B cell (primary cell): Measurements from ENCODE around the gene TPCN2. TPM values are rescaled to one million over a fixed set of nuclear protein-coding genes. Genes with fewer than 3 reads are reported as not detected.

Experiments
- ATAC-seq: fragments of 200-7000 bp; cut with Tn5 transposase; one replicate; pipeline ENCODE4 v1.10.0; 2021; ENCODE audit warnings: low read depth, mild to moderate bottlenecking, moderate number of reproducible peaks, moderate library complexity
- CTCF ChIA-PET: fragments of 350-600 bp; sonication (Branson Sonifier 250); formaldehyde crosslinking; loops from one replicate; lab custom pipeline; 2021; ENCODE audit warnings: antibody characterized with exemption, inconsistent platforms; lab: Charles Lee
- POLR2A ChIA-PET: fragments of 350-600 bp; sonication (Branson Sonifier 250); formaldehyde crosslinking; loops from one replicate; lab custom pipeline; 2021; ENCODE audit warnings: antibody characterized with exemption; lab: Charles Lee
- DNase-seq: peaks from one replicate; pipeline ENCODE4 v3.0.0; 2013
- H2AFZ ChIP-seq: 2 replicates; pipeline ENCODE4 v1.6.1; 2012; ENCODE audit warnings: mild to moderate bottlenecking, low read depth, low read length; ENCODE audit not compliant: insufficient read depth, poor library complexity, severe bottlenecking
- H3K27ac ChIP-seq, 2 donors: 1 replicate in 1 of 2; 2 replicates in 1 of 2; pipeline ENCODE4 v1.5.1; 2012 to 2013; ENCODE audit warnings: low read length in 2 of 2, mild to moderate bottlenecking in 2 of 2, moderate library complexity in 1 of 2
- H3K27me3 ChIP-seq, 4 experiments: fragments of 200-600 bp in 1 of 4; sonication (generic) in 1 of 4; replicated peaks in 1 of 4; 1 replicate in 2 of 4; 2 replicates in 2 of 4; pipeline versions ENCODE4 v1.6.1 to v1.7.0; 2013 to 2016; ENCODE audit warnings: low read length in 3 of 4, mild to moderate bottlenecking in 2 of 4, mixed read lengths in 1 of 4, moderate library complexity in 1 of 4; ENCODE audit not compliant: insufficient read depth in 4 of 4, control insufficient read depth in 3 of 4; ENCODE audit errors: control extremely low read depth in 1 of 4
- H3K36me3 ChIP-seq, 2 experiments: replicated peaks in 1 of 2; 1 replicate in 1 of 2; 2 replicates in 1 of 2; pipeline versions ENCODE4 v1.6.1 to v1.7.1; 2013; ENCODE audit warnings: low read length in 1 of 2; ENCODE audit not compliant: insufficient read depth in 2 of 2, control insufficient read depth in 1 of 2; ENCODE audit errors: control extremely low read depth in 1 of 2, extremely low read depth in 1 of 2
- H3K4me1 ChIP-seq, 2 donors: fragments of 200-600 bp in 1 of 2; sonication (generic) in 1 of 2; 1 replicate in 1 of 2; 2 replicates in 1 of 2; pipeline versions ENCODE4 v1.5.1 to v1.6.1; 2013 to 2017; ENCODE audit warnings: low read length in 2 of 2; ENCODE audit not compliant: control insufficient read depth in 2 of 2, insufficient read depth in 2 of 2
- H3K4me2 ChIP-seq: replicated peaks from 2 replicates; pipeline ENCODE3; 2012; ENCODE audit warnings: mild to moderate bottlenecking, low read depth, low read length; ENCODE audit not compliant: poor library complexity, severe bottlenecking
- H3K4me3 ChIP-seq, 5 experiments: fragments of 200-600 bp in 1 of 5; sonication (generic) in 1 of 5; 1 replicate in 3 of 5; 2 replicates in 2 of 5; pipeline versions ENCODE4 v1.5.1 to v1.7.0; 2011 to 2016; ENCODE audit warnings: low read length in 4 of 5, mild to moderate bottlenecking in 4 of 5, low read depth in 2 of 5, control low read depth in 1 of 5, moderate library complexity in 1 of 5; ENCODE audit not compliant: insufficient read depth in 1 of 5; ENCODE audit errors: control extremely low read depth in 1 of 5, extremely low read depth in 1 of 5
- H3K79me2 ChIP-seq: fragments of 200-600 bp; sonication (generic); one replicate; pipeline ENCODE4 v1.6.0; 2016; ENCODE audit warnings: low read length; ENCODE audit not compliant: control insufficient read depth, insufficient read depth
- H3K9ac ChIP-seq: fragments of 200-600 bp; sonication (generic); 2 replicates; pipeline ENCODE4 v1.6.1; 2017; ENCODE audit warnings: mild to moderate bottlenecking, low read length, moderate library complexity
- H3K9me3 ChIP-seq, 3 donors: one replicate each; pipeline versions ENCODE4 v1.6.1 to v1.7.1; 2013; ENCODE audit warnings: low read length in 2 of 3; ENCODE audit not compliant: control insufficient read depth in 2 of 3, insufficient read depth in 1 of 3; ENCODE audit errors: control extremely low read depth in 1 of 3
- H4K20me1 ChIP-seq: 2 replicates; pipeline ENCODE4 v1.6.0; 2012; ENCODE audit warnings: mild to moderate bottlenecking, low read length; ENCODE audit not compliant: insufficient read depth, control insufficient read depth, poor library complexity, severe bottlenecking
- H3K27ac Mint-ChIP-seq: one replicate; pipeline ENCODE4 v1.8.0; 2021; ENCODE audit warnings: mixed read lengths
- H3K27me3 Mint-ChIP-seq: one replicate; pipeline ENCODE4 v1.8.0; 2021; ENCODE audit warnings: mixed read lengths
- H3K4me1 Mint-ChIP-seq: one replicate; pipeline ENCODE4 v1.8.0; 2021; ENCODE audit warnings: mixed read lengths
- H3K4me3 Mint-ChIP-seq: one replicate; pipeline ENCODE4 v1.8.0; 2021; ENCODE audit warnings: mixed read lengths
- H3K9me3 Mint-ChIP-seq: one replicate; pipeline ENCODE4 v1.8.0; 2022; ENCODE audit warnings: mixed read lengths; ENCODE audit not compliant: insufficient read depth
- CTCF ChIP-seq: fragments of 200-600 bp; IDR thresholded peaks from one replicate; pipeline ENCODE4 v1.8.0; 2022; ENCODE audit warnings: antibody characterized with exemption, mild to moderate bottlenecking
- EZH2 ChIP-seq: IDR thresholded peaks from 2 replicates; pipeline ENCODE4 v1.6.1; 2012; ENCODE audit warnings: borderline replicate concordance, low read depth, mild to moderate bottlenecking, moderate library complexity, low read length; ENCODE audit not compliant: insufficient read depth, poor library complexity, severe bottlenecking
- WGBS: methylation state at CpG from one replicate; pipeline ENCODE4 v1.1.5; 2013; ENCODE audit warnings: missing lambda C conversion rate; ENCODE audit not compliant: insufficient coverage; 5-methylcytosine and 5-hydroxymethylcytosine counted together
- intact Hi-C: fragments of 100-400 bp; cut with micrococcal nuclease; formaldehyde crosslinking; loops from one replicate; pipeline ENCODE4 v1.10.0; 2022
- polyA plus RNA-seq: library from polyadenylated mRNA; depleted of rRNA; stranded (reverse); fragments of >200 nt; gene quantifications from 2 replicates; pipeline ENCODE4 v1.2.3, GENCODE V29; 2012
- total RNA-seq, 2 donors: library from RNA; stranded (reverse); fragments of 120-200 nt in 1 of 2; gene quantifications; 1 replicate in 1 of 2; 2 replicates in 1 of 2; pipeline versions ENCODE4 v1.2.3 to v1.2.4, GENCODE V29; 2013 to 2022

Gene TPCN2
- total and polyA plus RNA-seq, 2 donors (not counting 1 experiment from before 2014, with no cell fraction given) = 16.8 to 71.4 TPM

- H2AFZ ChIP-seq = no peak overlapping the region
- H4K20me1 ChIP-seq = no peaks in the 10 kb centered on the region
- Mint-ChIP-seq H3K9me3 (peaks cover 13% of the 10 kb centered on the region), H3K27ac (no peak overlapping the region), H3K4me1 (peaks cover 5% of the 10 kb centered on the region), H3K27me3 (no peaks in the 10 kb centered on the region), H3K4me3 (no peak overlapping the region)
- ATAC-seq = no peak
- no peak overlapping the region for H3K27ac ChIP-seq
- WGBS = 61% methylated on average over 8 of the region's 9 CpGs
- H3K4me3 ChIP-seq = no peak overlapping the region
- intact Hi-C loops = no loop called here
- no peak overlapping the region for H3K9ac ChIP-seq
- H3K4me1 ChIP-seq = peaks cover 0 to 3% of the 10 kb centered on the region in 2 donors
- H3K36me3 ChIP-seq = no peaks in the 10 kb centered on the region
- no peaks in the 10 kb centered on the region for H3K79me2 ChIP-seq
- peaks cover 0 to 36% (median 10%) of the 10 kb centered on the region in 3 donors for H3K9me3 ChIP-seq
- no peak for DNase-seq
- H3K27me3 ChIP-seq = peaks cover 0 to 2% (median 0%) of the 10 kb centered on the region in 4 experiments
- no peak for TF ChIP-seq CTCF
- TF ChIP-seq EZH2 = no peak
- ChIA-PET POLR2A (no interaction called here), CTCF (no interaction called here)
- no peak overlapping the region for H3K4me2 ChIP-seq
Observed at GRCh38 chr11:69130654-69131053, 81.9 kb downstream of the TPCN2 start.

- H2AFZ ChIP-seq = no peak overlapping the region
- no peak overlapping the region for H3K4me2 ChIP-seq
- intact Hi-C loops = no loop called here
- H3K27ac ChIP-seq = no peak overlapping the region
- CTCF ChIA-PET = interaction anchor here (0.8 kb wide), 1 partner anchor 539 kb away, joined by 3 read pairs; no protein-coding TSS in a partner anchor
- no peak overlapping the region for H3K9ac ChIP-seq
- H3K9me3 ChIP-seq = peaks cover 0 to 38% (median 10%) of the 10 kb centered on the region in 3 donors
- H3K4me3 ChIP-seq = no peak overlapping the region
- H3K79me2 ChIP-seq = no peaks in the 10 kb centered on the region
- H3K27me3 Mint-ChIP-seq = no peaks in the 10 kb centered on the region
- H3K27ac Mint-ChIP-seq = no peak overlapping the region
- no peaks in the 10 kb centered on the region for H4K20me1 ChIP-seq
- DNase-seq = no peak
- H3K27me3 ChIP-seq = no peaks in the 10 kb centered on the region
- H3K4me1 ChIP-seq = peaks cover 0 to 3% of the 10 kb centered on the region in 2 donors
- H3K36me3 ChIP-seq = no peaks in the 10 kb centered on the region
- POLR2A ChIA-PET = no interaction called here
- 89% methylated on average over 10 of the region's 11 CpGs for WGBS
- H3K4me3 Mint-ChIP-seq = no peak overlapping the region
- H3K4me1 Mint-ChIP-seq = peaks cover 5% of the 10 kb centered on the region
- TF ChIP-seq EZH2 = no peak
- TF ChIP-seq CTCF = no peak
- ATAC-seq = no peak
- peaks cover 13% of the 10 kb centered on the region for H3K9me3 Mint-ChIP-seq
Observed at GRCh38 chr11:69131121-69131566, 82.4 kb downstream of the TPCN2 start.
